Brain microvascular endothelial cell (primary cell): ENCODE measurements around the gene SLX9.

Experiments used
- DNase-seq: peaks from one replicate; pipeline ENCODE4 v3.0.0-alpha.2; 2020
- H3K27ac ChIP-seq: fragments of 250-450 bp; sonication (Bioruptor Pico); 2 replicates; pipeline ENCODE4 v1.5.1; 2020; ENCODE audit warnings: mild to moderate bottlenecking, moderate library complexity
- H3K27me3 ChIP-seq: fragments of 250-450 bp; sonication (Bioruptor Pico); replicated peaks from 2 replicates; pipeline ENCODE4 v1.5.1; 2020; ENCODE audit warnings: mild to moderate bottlenecking
- H3K36me3 ChIP-seq: fragments of 250-450 bp; sonication (Bioruptor Pico); replicated peaks from 2 replicates; pipeline ENCODE4 v1.5.1; 2020; ENCODE audit warnings: mild to moderate bottlenecking
- H3K4me3 ChIP-seq: 2 replicates; pipeline ENCODE4 v1.5.1; 2011; ENCODE audit warnings: low read depth, mild to moderate bottlenecking, control low read depth, low read length, moderate library complexity
- in situ Hi-C: cut with HindIII; loops from 2 replicates; pipeline ENCODE4 v1.10.0; 2017; ENCODE audit warnings: low sequenced_read_pairs, low pct_ligation_motif_present
- TF ChIP-seq, protein P1 (sequence below): IDR thresholded peaks from 2 replicates; pipeline ENCODE4 v1.5.1; 2011; ENCODE audit warnings: low read depth, mild to moderate bottlenecking, moderate library complexity, low read length, control low read depth, inconsistent platforms; ENCODE audit errors: missing control alignments

SLX9 gene

DNA sequence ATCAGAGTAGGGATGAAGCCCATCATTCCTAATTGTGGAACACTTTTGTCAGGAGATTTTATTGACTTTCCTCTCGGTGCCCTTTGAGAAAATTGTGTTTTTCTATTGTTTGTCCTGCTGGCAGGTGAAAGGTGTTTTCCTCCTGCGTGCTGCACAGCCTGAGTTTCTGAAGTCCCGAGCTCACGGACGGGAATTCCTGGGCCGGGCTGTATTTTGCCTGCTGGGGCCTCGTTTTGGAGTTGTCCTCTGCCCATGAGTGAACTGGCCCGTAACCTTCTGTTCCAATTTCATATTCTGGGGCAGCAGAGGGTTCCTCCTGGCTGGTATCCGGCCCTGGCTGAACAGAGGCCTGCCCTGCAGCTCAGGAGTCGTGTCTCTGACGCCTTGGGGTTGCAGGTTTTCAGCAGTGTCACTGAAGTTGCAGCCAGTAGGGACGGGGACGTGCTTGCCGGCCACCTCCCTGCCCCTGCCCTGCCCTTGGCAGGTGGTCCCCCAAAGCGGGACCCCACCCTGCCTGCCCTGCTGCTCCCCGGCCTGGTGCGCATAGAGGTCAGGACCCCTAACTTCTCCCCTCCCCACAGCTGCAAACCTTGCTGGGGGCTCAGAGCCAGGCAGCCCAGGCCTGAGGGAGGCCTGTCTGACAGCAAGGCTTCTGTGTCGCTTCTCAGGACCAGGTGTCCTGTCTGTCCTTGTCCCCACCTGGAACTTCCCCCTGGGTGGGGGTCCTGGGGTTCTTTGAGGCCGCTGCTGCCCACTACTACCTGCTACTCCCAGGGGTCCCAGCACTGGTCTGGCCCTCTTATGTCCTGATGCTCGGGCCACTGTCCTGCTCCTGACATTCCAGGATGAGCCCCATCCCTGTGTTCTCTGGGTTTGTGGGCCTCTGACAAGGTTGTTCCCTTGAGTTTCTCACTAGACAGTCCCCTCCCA, 49.0 kb downstream of the SLX9 start:
- no peak overlapping the region for H3K27ac ChIP-seq
- no peaks in the 10 kb centered on the region for H3K27me3 ChIP-seq
- H3K36me3 ChIP-seq: no peaks in the 10 kb centered on the region
- H3K4me3 ChIP-seq: no peak overlapping the region
- TF ChIP-seq, protein P1, sequence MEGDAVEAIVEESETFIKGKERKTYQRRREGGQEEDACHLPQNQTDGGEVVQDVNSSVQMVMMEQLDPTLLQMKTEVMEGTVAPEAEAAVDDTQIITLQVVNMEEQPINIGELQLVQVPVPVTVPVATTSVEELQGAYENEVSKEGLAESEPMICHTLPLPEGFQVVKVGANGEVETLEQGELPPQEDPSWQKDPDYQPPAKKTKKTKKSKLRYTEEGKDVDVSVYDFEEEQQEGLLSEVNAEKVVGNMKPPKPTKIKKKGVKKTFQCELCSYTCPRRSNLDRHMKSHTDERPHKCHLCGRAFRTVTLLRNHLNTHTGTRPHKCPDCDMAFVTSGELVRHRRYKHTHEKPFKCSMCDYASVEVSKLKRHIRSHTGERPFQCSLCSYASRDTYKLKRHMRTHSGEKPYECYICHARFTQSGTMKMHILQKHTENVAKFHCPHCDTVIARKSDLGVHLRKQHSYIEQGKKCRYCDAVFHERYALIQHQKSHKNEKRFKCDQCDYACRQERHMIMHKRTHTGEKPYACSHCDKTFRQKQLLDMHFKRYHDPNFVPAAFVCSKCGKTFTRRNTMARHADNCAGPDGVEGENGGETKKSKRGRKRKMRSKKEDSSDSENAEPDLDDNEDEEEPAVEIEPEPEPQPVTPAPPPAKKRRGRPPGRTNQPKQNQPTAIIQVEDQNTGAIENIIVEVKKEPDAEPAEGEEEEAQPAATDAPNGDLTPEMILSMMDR: no peak
- DNase-seq: no peak
- in situ Hi-C loops: no loop called here

DNA sequence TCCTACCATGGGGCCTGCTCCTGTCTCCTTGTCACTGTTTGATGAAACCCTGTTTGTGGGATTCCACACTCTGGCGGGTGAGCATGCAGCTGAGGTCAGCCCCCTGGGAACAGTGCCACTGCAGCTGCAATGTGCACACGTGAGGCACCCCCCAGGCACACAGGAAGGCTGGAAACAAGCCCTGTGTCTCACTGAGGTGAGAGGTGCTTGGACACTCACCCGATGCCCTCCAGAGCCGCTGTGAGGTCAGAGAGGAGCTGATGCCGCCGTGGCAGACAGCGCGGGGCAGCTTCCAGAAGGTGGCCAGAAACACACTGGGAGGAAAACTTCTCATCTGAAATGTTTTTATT, 49.7 kb downstream of the SLX9 start:
- Histone ChIP-seq H3K4me3 (no peak overlapping the region), H3K36me3 (no peaks in the 10 kb centered on the region), H3K27ac (no peak overlapping the region), H3K27me3 (no peaks in the 10 kb centered on the region)
- TF ChIP-seq, protein P1: no peak
- DNase-seq: no peak
- in situ Hi-C loops: no loop called here

DNA sequence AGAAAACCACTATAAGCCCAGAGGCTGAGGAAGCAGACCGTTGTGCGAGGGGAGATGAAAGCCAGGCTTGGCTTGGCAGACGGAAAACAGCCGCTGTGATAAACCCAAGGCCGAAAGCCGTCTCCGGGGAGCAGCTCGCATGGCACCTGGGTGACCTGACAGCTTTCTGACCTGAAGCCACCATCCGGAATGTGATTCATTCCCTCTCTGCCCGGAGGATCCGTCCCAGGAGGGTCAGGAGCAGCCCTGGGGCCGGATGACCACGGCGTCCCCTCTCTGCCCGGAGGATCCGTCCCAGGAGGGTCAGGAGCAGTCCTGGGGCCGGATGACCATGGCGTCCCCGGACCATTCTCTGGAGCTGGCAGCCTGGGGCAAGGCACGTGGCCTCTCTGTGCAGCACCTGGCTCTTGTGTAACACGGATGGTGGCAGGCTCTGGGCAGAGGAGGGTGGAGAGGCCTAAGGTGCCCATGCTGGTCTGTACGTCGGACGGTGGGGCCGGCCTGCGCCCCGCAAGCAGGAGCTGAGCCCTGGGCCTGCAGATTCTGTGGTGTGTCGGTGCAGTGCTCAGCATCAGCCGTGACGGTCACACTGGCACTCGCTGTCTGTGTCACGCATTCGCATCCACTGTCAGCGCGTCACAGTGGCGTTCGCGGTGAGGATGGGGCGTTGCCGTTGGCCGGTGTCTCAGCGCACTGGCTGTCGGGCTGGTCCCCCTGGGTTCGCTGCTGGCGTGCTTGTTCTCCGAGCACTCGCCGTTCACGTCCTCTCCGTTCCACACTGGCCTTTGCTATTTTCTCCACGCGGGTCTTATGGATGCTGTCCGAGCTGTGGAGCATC, 50.3 kb downstream of the SLX9 start:
- DNase-seq: no peak
- H3K27me3 ChIP-seq: no peaks in the 10 kb centered on the region
- TF ChIP-seq, protein P1: no peak
- in situ Hi-C loops: no loop called here
- H3K4me3 ChIP-seq: no peak overlapping the region
- H3K27ac ChIP-seq: no peak overlapping the region
- no peaks in the 10 kb centered on the region for H3K36me3 ChIP-seq

DNA sequence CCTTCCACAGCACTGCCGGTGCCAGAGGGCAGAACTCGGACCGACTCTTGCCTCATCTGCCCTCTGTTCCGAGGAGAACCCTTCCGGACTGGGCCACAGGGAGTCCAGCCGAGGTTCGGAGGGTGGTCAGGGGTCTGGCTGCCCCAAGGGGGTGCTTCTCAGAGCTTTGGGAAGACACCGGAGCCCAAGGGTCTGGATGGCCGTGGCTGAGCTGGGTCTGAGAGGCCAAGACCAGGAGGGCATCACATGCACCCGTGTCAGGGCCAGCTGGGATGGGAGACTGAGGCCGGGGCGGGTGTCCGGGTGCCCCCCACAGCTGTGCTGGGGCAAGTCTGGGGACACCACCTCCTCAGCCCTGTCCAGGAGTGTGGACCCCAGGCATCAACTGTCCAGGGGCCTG, 51.1 kb downstream of the SLX9 start:
- no peak for DNase-seq
- TF ChIP-seq, protein P1: no peak
- H3K27ac ChIP-seq: no peak overlapping the region
- H3K4me3 ChIP-seq: no peak overlapping the region
- in situ Hi-C loops: no loop called here
- H3K27me3 ChIP-seq: no peaks in the 10 kb centered on the region
- no peaks in the 10 kb centered on the region for H3K36me3 ChIP-seq

DNA sequence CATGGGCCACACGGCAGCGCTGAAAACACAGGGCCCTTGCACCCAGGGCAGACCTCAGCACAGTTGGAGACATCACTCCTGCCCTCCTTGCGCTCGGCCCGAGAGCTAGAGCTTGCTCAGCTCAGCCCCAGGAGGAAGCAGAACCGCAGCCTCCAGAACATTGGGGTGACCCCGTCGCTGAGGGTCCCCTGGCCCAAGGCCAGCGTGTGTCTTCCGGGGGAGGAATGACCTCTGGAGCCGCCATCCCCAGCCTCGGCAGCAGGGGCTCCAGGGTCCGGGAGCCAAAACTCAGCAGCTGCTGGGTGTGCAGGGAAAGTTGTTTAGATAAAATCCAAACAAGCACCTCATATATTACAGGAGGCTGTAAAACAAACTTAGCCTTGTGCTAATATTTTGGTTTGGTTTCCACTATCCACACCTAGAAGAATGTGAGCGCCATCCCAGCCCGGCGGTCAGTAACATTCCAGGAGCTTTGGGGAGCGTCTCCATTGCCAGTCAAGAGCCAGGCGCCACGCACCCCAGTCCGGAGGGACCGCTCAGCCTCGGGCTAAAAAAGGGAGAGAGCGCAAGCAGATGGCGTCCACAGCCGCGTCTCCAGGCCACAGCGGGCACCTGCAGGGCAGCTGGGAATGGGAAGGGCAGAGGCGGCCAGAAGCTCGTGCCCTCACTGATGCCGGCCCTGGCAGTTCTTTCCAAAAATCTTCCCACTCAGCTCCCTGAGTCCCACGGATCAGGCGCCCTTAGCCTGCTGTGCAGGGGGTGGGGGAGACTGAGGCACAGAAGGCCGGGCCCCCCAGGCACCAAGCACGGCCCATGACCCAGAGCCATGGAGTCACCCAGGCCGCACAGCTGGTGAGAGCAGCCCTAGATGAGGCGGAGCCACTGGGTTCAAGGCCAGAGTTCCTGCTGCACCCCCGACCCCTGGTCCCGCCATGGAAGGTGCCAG, 52.0 kb downstream of the SLX9 start:
- TF ChIP-seq, protein P1: no peak
- in situ Hi-C loops: no loop called here
- H3K36me3 ChIP-seq: no peaks in the 10 kb centered on the region
- H3K27ac ChIP-seq: no peak overlapping the region
- H3K27me3 ChIP-seq: no peaks in the 10 kb centered on the region
- no peak for DNase-seq
- no peak overlapping the region for H3K4me3 ChIP-seq
